SK-N-SH treated with all-trans-retinoic acid at 6 μM for 48 hours (cell line): ENCODE results near the gene IFNA1.

ENCODE experiments used
- ARNTL ChIP-seq: fragments of 450-650 bp; formaldehyde crosslinking; IDR thresholded peaks from 2 replicates; pipeline ENCODE4 v1.5.0; 2020; ENCODE audit warnings: low read depth, mild to moderate bottlenecking, moderate library complexity, borderline replicate concordance
- CREB5 ChIP-seq: fragments of 250-450 bp; sonication (Bioruptor Pico); IDR thresholded peaks from 2 replicates; pipeline ENCODE4 v1.5.1; 2020; ENCODE audit warnings: low read depth, mild to moderate bottlenecking, moderate library complexity
- GLIS3 ChIP-seq: fragments of 250-450 bp; sonication (Bioruptor Pico); IDR thresholded peaks from 2 replicates; pipeline ENCODE4 v1.5.0; 2020; ENCODE audit warnings: mild to moderate bottlenecking, moderate library complexity
- ISL1 ChIP-seq: fragments of 250-450 bp; sonication (Bioruptor Pico); IDR thresholded peaks from 2 replicates; pipeline ENCODE4 v2.1.2; 2022; ENCODE audit warnings: mild to moderate bottlenecking, moderate library complexity
- OSR1 ChIP-seq: fragments of 250-450 bp; sonication (Bioruptor Pico); IDR thresholded peaks from 2 replicates; pipeline ENCODE4 v1.8.0; 2022; ENCODE audit warnings: moderate library complexity, mild to moderate bottlenecking, inconsistent platforms
- POU6F1 ChIP-seq: fragments of 250-450 bp; sonication (Bioruptor Pico); IDR thresholded peaks from 2 replicates; pipeline ENCODE4 v1.8.0; 2021; ENCODE audit warnings: low read depth, mild to moderate bottlenecking, moderate library complexity, borderline replicate concordance
- TOX ChIP-seq: fragments of 250-450 bp; sonication (Bioruptor Pico); IDR thresholded peaks from 2 replicates; pipeline ENCODE4 v1.8.0; 2021; ENCODE audit warnings: mild to moderate bottlenecking, moderate library complexity, borderline replicate concordance
- ZFP3 ChIP-seq: fragments of 250-450 bp; sonication (Bioruptor Pico); IDR thresholded peaks from 2 replicates; pipeline ENCODE4 v1.5.0; 2020; ENCODE audit warnings: mild to moderate bottlenecking, moderate library complexity
- ZNF8 ChIP-seq: fragments of 450-650 bp; formaldehyde crosslinking; IDR thresholded peaks from 2 replicates; pipeline ENCODE4 v1.5.0; 2020; ENCODE audit warnings: mild to moderate bottlenecking, moderate library complexity
- TF ChIP-seq, protein P1 (sequence below): fragments of 250-450 bp; sonication (Bioruptor Pico); IDR thresholded peaks from 2 replicates; pipeline ENCODE4 v1.8.0; 2020; ENCODE audit warnings: mild to moderate bottlenecking, moderate library complexity, borderline replicate concordance
- TF ChIP-seq, protein P2 (sequence below): fragments of 250-450 bp; sonication (Bioruptor Pico); IDR thresholded peaks from 2 replicates; pipeline ENCODE4 v1.5.0; 2020; ENCODE audit warnings: mild to moderate bottlenecking, moderate library complexity
- TF ChIP-seq, protein P3 (sequence below): fragments of 250-450 bp; sonication (Bioruptor Pico); IDR thresholded peaks from 2 replicates; pipeline ENCODE4 v1.5.1; 2021; ENCODE audit warnings: mild to moderate bottlenecking, moderate library complexity

GRCh38 chr9:21461377-21461776 lies 21.1 kb downstream of the IFNA1 start:
- TF ChIP-seq ZFP3 (CRISPR knock-in tag) (no peak), ARNTL (CRISPR knock-in tag) (no peak), GLIS3 (CRISPR knock-in tag) (no peak), POU6F1 (CRISPR knock-in tag) (no peak), ISL1 (CRISPR knock-in tag) (no peak), TOX (CRISPR knock-in tag) (no peak), OSR1 (CRISPR knock-in tag) (no peak), CREB5 (no peak), ZNF8 (no peak)
- TF ChIP-seq, protein P1, sequence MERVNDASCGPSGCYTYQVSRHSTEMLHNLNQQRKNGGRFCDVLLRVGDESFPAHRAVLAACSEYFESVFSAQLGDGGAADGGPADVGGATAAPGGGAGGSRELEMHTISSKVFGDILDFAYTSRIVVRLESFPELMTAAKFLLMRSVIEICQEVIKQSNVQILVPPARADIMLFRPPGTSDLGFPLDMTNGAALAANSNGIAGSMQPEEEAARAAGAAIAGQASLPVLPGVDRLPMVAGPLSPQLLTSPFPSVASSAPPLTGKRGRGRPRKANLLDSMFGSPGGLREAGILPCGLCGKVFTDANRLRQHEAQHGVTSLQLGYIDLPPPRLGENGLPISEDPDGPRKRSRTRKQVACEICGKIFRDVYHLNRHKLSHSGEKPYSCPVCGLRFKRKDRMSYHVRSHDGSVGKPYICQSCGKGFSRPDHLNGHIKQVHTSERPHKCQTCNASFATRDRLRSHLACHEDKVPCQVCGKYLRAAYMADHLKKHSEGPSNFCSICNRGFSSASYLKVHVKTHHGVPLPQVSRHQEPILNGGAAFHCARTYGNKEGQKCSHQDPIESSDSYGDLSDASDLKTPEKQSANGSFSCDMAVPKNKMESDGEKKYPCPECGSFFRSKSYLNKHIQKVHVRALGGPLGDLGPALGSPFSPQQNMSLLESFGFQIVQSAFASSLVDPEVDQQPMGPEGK (CRISPR knock-in tag) = no peak
- TF ChIP-seq, protein P2, sequence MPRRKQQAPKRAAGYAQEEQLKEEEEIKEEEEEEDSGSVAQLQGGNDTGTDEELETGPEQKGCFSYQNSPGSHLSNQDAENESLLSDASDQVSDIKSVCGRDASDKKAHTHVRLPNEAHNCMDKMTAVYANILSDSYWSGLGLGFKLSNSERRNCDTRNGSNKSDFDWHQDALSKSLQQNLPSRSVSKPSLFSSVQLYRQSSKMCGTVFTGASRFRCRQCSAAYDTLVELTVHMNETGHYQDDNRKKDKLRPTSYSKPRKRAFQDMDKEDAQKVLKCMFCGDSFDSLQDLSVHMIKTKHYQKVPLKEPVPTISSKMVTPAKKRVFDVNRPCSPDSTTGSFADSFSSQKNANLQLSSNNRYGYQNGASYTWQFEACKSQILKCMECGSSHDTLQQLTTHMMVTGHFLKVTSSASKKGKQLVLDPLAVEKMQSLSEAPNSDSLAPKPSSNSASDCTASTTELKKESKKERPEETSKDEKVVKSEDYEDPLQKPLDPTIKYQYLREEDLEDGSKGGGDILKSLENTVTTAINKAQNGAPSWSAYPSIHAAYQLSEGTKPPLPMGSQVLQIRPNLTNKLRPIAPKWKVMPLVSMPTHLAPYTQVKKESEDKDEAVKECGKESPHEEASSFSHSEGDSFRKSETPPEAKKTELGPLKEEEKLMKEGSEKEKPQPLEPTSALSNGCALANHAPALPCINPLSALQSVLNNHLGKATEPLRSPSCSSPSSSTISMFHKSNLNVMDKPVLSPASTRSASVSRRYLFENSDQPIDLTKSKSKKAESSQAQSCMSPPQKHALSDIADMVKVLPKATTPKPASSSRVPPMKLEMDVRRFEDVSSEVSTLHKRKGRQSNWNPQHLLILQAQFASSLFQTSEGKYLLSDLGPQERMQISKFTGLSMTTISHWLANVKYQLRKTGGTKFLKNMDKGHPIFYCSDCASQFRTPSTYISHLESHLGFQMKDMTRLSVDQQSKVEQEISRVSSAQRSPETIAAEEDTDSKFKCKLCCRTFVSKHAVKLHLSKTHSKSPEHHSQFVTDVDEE (CRISPR knock-in tag) = no peak
- TF ChIP-seq, protein P3, sequence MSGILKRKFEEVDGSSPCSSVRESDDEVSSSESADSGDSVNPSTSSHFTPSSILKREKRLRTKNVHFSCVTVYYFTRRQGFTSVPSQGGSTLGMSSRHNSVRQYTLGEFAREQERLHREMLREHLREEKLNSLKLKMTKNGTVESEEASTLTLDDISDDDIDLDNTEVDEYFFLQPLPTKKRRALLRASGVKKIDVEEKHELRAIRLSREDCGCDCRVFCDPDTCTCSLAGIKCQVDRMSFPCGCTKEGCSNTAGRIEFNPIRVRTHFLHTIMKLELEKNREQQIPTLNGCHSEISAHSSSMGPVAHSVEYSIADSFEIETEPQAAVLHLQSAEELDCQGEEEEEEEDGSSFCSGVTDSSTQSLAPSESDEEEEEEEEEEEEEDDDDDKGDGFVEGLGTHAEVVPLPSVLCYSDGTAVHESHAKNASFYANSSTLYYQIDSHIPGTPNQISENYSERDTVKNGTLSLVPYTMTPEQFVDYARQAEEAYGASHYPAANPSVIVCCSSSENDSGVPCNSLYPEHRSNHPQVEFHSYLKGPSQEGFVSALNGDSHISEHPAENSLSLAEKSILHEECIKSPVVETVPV (CRISPR knock-in tag) = no peak
